GM18520 (cell line): ENCODE results near the gene FBLN2.
"Not testable (repeated sequence)": the region's sequence is repeated elsewhere in the genome, so short reads cannot be mapped to it uniquely, and the experiment has no call there.

Experiments used
- ATAC-seq: cut with Tn5 transposase; IDR thresholded peaks from one replicate; pipeline ENCODE4 v1.9.1; 2021; ENCODE audit not compliant: unreplicated experiment

FBLN2 gene

DNA sequence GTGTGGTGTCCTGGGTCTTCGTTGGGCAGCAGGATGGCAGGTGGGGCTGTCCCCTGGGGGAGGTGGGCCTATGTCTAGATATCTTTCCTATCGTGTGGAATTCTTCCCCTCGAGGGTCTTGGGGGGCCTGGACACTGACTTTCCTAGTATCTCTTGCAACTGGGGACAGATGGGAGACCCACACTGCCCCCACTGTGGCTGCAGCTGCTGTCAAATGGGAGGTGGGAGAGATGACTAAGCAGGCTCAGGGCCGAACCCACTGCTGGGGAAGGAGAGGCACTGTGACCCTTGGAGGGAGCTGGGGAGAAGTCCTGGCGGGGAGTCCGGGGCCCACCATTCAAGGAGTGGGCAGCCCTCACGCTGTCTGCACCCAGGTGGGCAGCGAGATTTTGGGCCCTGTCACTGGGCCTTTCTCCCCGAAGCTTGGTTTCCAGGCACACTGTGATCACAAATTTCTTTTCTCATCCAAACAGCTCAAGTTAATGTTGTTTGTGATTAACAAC lies 2.9 kb upstream of the FBLN2 start:
- no peak for ATAC-seq

GRCh38 chr3:13546667-13547171 lies 2.2 kb upstream of the FBLN2 start:
- no peak for ATAC-seq

GRCh38 chr3:13547591-13548371 lies 1.1 kb upstream of the FBLN2 start:
- no peak for ATAC-seq

GRCh38 chr3:13549623-13550422 lies 898 bp downstream of the FBLN2 start:
- no peak for ATAC-seq

DNA sequence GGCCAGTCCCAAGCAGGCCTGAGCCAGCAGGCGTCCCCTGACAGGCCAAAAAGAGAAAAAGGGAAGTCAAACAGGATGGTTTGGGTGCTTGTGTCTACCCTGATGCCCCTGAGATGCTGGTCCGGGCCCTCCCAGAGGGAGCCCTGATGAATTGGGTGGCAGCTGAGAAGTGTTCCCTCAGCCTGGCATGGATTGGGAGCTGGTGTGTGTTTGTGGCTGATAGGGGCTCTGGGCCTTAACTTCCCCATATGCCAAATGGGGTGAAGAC lies 1.4 kb downstream of the FBLN2 start:
- ATAC-seq, result no peak

GRCh38 chr3:13550791-13551360 lies 2.0 kb downstream of the FBLN2 start:
- ATAC-seq, result no peak

- no peak for ATAC-seq
Measured at GRCh38 chr3:13552857-13553652, 4.1 kb downstream of the FBLN2 start.

DNA sequence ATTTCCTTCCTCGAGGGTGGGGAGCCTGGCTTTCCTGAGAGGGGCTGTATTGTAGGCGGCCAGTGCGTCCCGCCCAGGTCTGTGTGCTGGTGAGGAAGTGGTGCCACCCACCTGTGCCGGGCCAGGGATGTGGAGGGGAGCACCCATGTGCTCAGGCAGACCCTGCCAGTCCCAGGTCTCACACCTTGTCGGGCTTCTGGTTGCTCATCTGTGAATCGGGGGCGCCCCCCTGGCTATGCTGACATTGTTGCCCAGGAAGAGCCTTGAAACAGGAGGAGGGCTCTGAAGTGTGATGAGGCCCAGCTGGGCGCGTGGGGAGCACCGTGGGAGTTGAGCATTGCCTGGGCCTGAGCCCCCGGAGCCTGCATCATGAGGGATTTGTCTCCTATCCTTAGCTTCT lies 4.8 kb downstream of the FBLN2 start:
- ATAC-seq, result no peak

DNA sequence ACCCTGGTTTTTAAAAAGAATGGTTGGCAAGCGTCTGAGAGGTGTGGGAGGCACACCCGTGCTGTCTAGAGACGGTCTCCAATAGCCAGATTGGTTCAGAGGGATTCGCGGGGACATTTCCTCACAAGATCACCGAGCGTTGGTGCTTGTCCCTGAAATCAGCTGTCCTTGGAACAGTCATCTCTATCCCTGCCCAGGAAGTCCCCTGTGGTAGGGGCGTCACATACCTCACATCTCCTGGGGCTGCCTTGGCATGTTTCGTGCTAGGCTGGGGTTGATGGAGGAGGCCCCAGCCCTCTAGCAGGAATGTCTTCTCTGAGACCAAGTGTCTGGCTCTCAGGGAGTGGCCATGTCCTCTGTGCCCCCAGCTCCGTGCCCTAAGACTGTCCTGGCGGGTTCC lies 6.8 kb downstream of the FBLN2 start:
- ATAC-seq, result no peak

DNA sequence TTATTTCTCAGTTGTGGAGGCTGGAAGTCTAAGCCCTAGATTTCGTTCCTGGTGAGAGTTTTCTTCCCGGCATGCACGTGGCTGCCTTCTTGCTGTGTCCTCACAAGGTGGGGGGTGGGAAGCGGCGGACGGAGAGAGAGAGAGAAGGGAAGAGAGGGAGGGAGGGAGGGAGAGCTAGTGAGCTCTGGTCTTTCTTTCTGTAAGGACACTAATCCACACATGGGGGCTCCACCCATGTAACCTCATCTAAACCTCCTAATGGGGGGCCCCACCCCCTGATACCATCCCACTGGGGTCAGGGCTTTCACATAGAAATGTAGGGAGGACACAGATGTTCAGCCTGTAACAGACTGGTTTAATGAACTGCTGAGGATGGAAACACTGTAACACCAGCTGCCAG lies 7.3 kb downstream of the FBLN2 start:
- ATAC-seq, result no peak

DNA sequence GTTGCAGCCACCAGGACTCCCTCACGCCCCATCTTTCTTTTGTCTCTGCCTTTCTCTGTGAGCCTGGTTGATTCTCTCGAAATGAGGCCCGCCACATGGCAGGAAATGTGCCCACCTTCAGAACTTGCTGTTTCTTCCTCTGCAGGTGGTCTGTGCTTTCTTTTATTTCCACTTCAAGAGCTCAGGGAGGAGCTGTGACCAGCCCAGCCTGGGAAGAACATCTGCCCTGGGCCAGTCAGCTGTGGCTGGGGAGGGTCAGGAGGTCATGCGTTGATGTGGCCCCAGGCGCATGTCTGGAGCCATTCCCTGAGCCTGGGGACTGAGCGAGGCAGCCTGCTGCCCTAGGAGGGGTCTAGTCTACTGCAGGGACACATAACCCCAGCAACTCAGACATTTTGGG lies 8.0 kb downstream of the FBLN2 start:
- ATAC-seq, result no peak

DNA sequence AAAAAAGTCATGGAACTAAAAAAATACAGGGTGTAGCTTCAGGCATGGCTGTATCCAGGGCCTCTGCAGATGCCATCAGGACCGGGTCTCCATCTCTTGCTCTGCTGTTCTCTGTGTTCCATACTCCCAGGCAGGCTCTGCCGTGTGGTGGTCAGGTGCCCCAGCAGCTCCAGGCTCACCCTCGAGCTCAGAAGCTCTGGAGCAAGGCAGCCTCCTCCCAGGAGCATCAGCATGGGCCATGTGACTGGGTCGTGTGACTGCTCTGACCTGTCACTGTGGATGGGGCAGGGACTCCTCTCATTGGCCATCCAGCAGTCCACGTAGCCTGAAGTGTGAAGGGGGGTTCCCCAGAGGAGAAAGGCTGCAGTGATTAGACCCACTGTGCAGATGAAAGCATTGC lies 8.5 kb downstream of the FBLN2 start:
- no peak for ATAC-seq

- no peak for ATAC-seq
Measured at GRCh38 chr3:13557926-13558325, 9.0 kb downstream of the FBLN2 start.

DNA sequence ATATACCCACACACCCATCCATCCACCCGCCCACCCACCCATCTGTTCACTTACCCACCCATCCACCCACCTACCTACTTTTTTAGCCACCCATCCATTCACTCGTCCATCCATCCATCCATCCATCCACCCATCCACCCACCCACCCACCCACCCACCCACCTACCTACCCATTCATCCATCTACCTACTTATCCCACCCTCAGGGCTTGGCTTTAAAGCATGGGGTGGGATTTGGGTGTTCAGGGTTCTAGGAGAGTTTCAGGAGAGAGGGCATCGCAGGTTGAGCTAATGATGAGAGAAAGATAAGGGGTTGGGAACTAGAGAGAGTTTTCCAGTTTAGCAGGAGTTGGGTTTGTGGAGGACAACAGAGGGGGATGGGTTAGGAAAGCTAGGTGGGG lies 9.7 kb downstream of the FBLN2 start:
- ATAC-seq, result no peak

DNA sequence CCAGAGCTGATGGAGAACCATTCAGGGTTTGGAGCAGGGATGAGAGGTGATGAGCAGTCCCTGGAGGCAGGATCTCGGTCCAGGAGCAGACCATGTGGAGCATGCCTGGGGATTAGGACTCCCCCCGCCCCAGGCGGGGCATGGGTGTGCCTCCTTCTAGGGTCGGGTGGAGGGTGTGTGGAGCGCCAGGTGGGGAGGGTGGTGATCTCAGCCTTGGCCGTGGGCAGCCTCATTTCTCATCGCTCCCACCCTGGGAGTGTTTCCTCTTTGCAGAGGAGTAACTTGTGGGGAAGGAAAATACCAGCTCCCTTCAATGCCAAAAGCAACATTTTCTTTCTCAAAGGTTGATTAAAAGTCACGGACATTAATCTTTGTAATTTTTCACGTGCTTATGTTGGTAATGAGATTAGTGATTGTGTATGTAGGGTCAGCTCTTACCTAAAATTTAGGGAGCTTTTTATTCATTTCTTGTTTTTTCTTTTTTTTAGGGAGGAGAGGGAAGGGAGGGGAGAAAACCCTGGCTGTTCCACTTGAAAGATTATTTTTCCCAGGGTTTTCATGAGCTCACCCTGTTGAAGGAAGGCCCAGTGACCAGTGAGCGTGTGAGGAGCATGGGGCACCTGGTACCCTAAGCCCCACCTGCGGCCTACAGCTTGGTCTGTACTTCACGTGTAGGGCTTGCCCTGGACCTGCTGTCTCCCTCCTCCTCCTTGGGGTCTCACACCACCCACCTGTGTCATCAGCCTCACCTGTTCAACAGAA lies 11.0 kb downstream of the FBLN2 start:
- ATAC-seq, result no peak

GRCh38 chr3:13561376-13561775 lies 12.5 kb downstream of the FBLN2 start:
- ATAC-seq, result no peak

- ATAC-seq, result no peak
Measured at GRCh38 chr3:13561967-13562366, 13.0 kb downstream of the FBLN2 start.

DNA sequence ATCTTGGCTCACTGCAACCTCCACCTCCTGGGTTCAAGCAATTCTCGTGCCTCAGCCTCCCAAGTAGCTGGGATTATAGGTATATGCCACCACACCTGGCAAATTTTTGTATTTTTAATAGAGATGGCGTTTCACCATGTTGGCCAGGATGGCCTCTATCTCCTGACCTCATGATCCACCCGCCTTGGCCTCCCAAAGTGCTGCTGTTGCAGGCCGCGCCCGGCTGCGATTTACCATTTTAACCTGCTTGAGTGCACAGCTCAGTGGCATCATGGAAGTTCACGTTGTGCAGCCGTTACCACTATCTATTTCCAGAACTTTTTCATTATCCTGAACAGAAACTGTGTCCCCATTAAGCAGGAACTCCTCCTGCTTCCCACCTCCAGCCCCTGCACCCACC lies 13.5 kb downstream of the FBLN2 start:
- ATAC-seq, result not testable (repeated sequence)

DNA sequence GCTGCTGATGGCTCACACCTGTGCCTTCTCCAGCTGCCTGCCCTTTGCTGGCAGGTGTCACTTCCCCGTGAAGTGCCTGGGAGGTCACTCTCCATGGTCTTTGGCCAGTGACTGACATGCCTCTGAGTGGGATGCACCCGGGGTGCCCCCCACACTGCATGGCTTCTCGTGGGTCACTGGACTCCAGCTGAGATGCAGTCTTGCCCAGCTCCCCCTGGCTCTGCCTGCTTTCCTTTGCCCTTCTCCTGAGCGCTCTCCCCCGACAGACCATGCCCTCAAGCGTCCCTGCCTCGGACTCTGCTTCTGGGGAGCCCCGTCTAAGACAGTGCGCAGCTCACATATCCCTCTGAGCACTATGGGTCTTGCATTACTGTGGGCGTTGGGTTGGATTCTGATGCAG lies 14.4 kb downstream of the FBLN2 start:
- ATAC-seq, result no peak

- ATAC-seq, result no peak
Measured at GRCh38 chr3:13563911-13564310, 15.0 kb downstream of the FBLN2 start.
